ENCODE measurements around the gene RYR1.
A peak's percentile ranks its signal among the peaks of the same experiment; 100 is the strongest.

The RYR1 gene

GRCh38 chr19:38386971-38387549 is 46.4 kb upstream of the RYR1 start:
- peak overlapping the region; percentile 56 for H3K27ac ChIP-seq
- TF ChIP-seq CTCF (conservative IDR thresholded peaks at IDR 0.05) = no peak

- TF ChIP-seq CTCF (conservative IDR thresholded peaks at IDR 0.05) = no peak
- H3K27ac ChIP-seq = peak within 1 kb of the TSS; percentile 56
Measured at GRCh38 chr19:38387550-38388348, 45.7 kb upstream of the RYR1 start, which contains the start of gene GGN. GGN (minus strand) TSS chr19:38388034; CDS start chr19:38387261, 773 bp downstream.

- no peak for TF ChIP-seq CTCF (conservative IDR thresholded peaks at IDR 0.05)
- peak within 1 kb of the TSS; percentile 56 for H3K27ac ChIP-seq
Measured at GRCh38 chr19:38388349-38389100, 45.0 kb upstream of the RYR1 start, which contains the start of gene SPRED3. SPRED3 (plus strand) TSS chr19:38388697; CDS start chr19:38390303, 1,606 bp downstream.

- no peak for TF ChIP-seq CTCF (conservative IDR thresholded peaks at IDR 0.05)
- peak overlapping the region; percentile 56; the same call in 1 of the 2 replicates for H3K27ac ChIP-seq
Measured at GRCh38 chr19:38389101-38389925, 44.2 kb upstream of the RYR1 start.

GRCh38 chr19:38389957-38390924 is 43.2 kb upstream of the RYR1 start:
- TF ChIP-seq CTCF (conservative IDR thresholded peaks at IDR 0.05) = no peak
- H3K27ac ChIP-seq = no peak overlapping the region

- no peak for TF ChIP-seq CTCF (conservative IDR thresholded peaks at IDR 0.05)
- no peak overlapping the region for H3K27ac ChIP-seq
Measured at GRCh38 chr19:38391911-38392464, 41.5 kb upstream of the RYR1 start.

All from VCaP (cell line).